NOMO-1 treated with DMSO at 0.1 percent for 48 hours (cell line): ENCODE results near the gene SETBP1.
"Not testable (repeated sequence)": the region's sequence is repeated elsewhere in the genome, so short reads cannot be mapped to it uniquely, and the experiment has no call there.

Source experiments
- DNase-seq: peaks from one replicate; lab custom pipeline; 2025; ENCODE audit not compliant: unreplicated experiment; lab: John Stamatoyannopoulos, UW

The SETBP1 gene

GRCh38 chr18:44704135-44704789, 23.6 kb downstream of the SETBP1 start:
- DNase-seq: no peak

GRCh38 chr18:44705075-44705675, 24.5 kb downstream of the SETBP1 start:
- no peak for DNase-seq

GRCh38 chr18:44708451-44709083, 27.9 kb downstream of the SETBP1 start:
- no peak for DNase-seq

- DNase-seq: peak; percentile 39
Measured at GRCh38 chr18:44709307-44710126, 28.8 kb downstream of the SETBP1 start.

GRCh38 chr18:44710931-44711330, 30.2 kb downstream of the SETBP1 start:
- no peak for DNase-seq

GRCh38 chr18:44712025-44712424, 31.3 kb downstream of the SETBP1 start:
- no peak for DNase-seq

- DNase-seq: no peak
Measured at GRCh38 chr18:44713435-44713834, 32.7 kb downstream of the SETBP1 start.

- no peak for DNase-seq
Measured at GRCh38 chr18:44714376-44714775, 33.7 kb downstream of the SETBP1 start.

- no peak for DNase-seq
Measured at GRCh38 chr18:44715245-44715644, 34.6 kb downstream of the SETBP1 start.

GRCh38 chr18:44715842-44716241, 35.2 kb downstream of the SETBP1 start:
- DNase-seq: no peak

GRCh38 chr18:44716697-44717163, 36.0 kb downstream of the SETBP1 start:
- DNase-seq: no peak

- DNase-seq: no peak
Measured at GRCh38 chr18:44719519-44720060, 38.9 kb downstream of the SETBP1 start.

GRCh38 chr18:44721748-44722147, 41.1 kb downstream of the SETBP1 start:
- not testable (repeated sequence) for DNase-seq

- DNase-seq: no peak
Measured at GRCh38 chr18:44723411-44723810, 42.7 kb downstream of the SETBP1 start.

- no peak for DNase-seq
Measured at GRCh38 chr18:44724105-44724778, 43.6 kb downstream of the SETBP1 start.

- peak; percentile 76 for DNase-seq
Measured at GRCh38 chr18:44725300-44726058, 44.8 kb downstream of the SETBP1 start.

GRCh38 chr18:44726059-44726421, 45.4 kb downstream of the SETBP1 start:
- no peak for DNase-seq

GRCh38 chr18:44727291-44727690, 46.6 kb downstream of the SETBP1 start:
- DNase-seq: no peak

GRCh38 chr18:44729631-44730101, 49.0 kb downstream of the SETBP1 start:
- no peak for DNase-seq
